ENCODE results near the gene PDE1C.
"Not testable (repeated sequence)": the region's sequence is repeated elsewhere in the genome, so short reads cannot be mapped to it uniquely, and the experiment has no call there.

PDE1C gene

GRCh38 chr7:31857172-31857571 is 213.0 kb downstream of the PDE1C start:
- ATAC-seq, result no peak
- H3K4me1 Mint-ChIP-seq, result no peaks in the 10 kb centered on the region
- H3K36me3 Mint-ChIP-seq, result no peaks in the 10 kb centered on the region
- DNase-seq (ENCODE audit: low spot score in 2 of 2), result no peak
- H3K4me3 Mint-ChIP-seq, result no peak overlapping the region
- H3K27ac Mint-ChIP-seq, result no peak overlapping the region
- H3K9me3 Mint-ChIP-seq, result peaks cover 23% of the 10 kb centered on the region

DNA sequence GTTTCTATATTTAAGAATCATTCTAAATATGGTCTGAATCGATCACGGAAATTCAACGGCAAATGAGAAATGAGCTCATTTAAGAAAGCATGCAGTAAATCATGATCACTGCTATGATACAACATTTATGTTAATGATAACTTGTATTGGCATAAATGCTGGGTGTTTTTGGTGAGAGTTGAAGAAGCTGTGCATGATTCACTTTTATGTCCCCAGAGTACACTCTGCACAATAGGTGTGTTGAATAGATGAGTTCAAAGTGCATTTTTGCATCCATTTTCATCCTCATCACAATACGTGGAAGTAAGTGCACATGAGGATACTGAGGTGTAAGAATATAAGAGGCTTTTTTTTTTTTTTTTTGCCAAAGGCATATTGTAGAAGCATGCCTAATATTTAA is 213.9 kb downstream of the PDE1C start:
- H3K9me3 Mint-ChIP-seq, result peaks cover 16% of the 10 kb centered on the region
- H3K4me3 Mint-ChIP-seq, result no peak overlapping the region
- ATAC-seq, result no peak
- H3K4me1 Mint-ChIP-seq, result no peaks in the 10 kb centered on the region
- no peak overlapping the region for H3K27ac Mint-ChIP-seq
- DNase-seq (ENCODE audit: low spot score in 2 of 2), result no peak
- no peaks in the 10 kb centered on the region for H3K36me3 Mint-ChIP-seq

- Mint-ChIP-seq H3K9me3 (peaks cover 11% of the 10 kb centered on the region), H3K27ac (no peak overlapping the region), H3K4me3 (no peak overlapping the region), H3K36me3 (no peaks in the 10 kb centered on the region), H3K4me1 (no peaks in the 10 kb centered on the region)
- no peak for DNase-seq (ENCODE audit: low spot score in 2 of 2)
- ATAC-seq, result no peak
These were observed 214.7 kb downstream of the PDE1C start for GRCh38 chr7:31855530-31855929.

DNA sequence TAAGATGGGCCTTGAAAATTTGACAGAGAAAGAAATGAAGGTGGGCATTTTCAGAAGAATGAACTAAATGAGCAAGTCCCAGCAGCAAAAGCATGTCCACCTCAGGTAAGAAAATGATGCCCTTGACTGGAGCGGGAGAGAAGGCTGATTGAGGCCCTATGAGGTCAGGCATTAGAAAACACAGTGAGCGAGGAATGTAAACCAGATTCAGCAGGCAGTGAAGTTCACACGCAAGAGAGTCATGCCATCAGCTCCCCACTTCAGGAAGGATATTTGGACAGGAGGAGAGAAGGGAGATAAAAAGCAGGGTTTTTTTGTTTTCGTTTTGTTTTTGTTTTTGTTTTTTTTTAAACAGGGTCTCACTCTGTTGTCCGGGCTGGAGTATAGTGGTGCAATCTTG is 216.8 kb downstream of the PDE1C start:
- no peak for DNase-seq (ENCODE audit: low spot score in 2 of 2)
- Mint-ChIP-seq H3K36me3 (no peaks in the 10 kb centered on the region), H3K27ac (no peak overlapping the region), H3K4me1 (no peaks in the 10 kb centered on the region), H3K4me3 (no peak overlapping the region), H3K9me3 (peaks cover 11% of the 10 kb centered on the region)
- no peak for ATAC-seq

GRCh38 chr7:31852462-31852861 is 217.7 kb downstream of the PDE1C start:
- Mint-ChIP-seq H3K36me3 (no peaks in the 10 kb centered on the region), H3K9me3 (peaks cover 6% of the 10 kb centered on the region), H3K4me3 (no peak overlapping the region), H3K4me1 (no peaks in the 10 kb centered on the region), H3K27ac (no peak overlapping the region)
- ATAC-seq, result no peak
- DNase-seq (ENCODE audit: low spot score in 2 of 2), result no peak

DNA sequence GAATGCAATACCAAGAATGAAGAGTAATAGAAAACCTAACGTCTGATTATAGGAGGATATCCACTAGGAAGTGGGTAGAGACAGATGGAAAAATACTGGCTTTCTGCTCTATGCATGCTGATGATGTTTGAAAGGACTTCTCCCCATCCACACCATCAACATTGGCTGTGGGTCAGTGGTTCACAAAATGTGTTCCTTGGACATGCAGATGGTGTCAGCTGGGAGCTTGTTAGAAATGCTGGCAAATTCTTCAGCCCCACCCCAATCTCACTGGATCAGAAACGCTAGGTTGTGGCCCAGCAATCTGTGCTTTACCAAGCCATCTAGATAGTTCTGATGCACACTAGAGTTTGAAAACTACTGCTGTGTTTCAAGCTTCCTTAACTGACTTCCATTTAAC is 219.1 kb downstream of the PDE1C start:
- Mint-ChIP-seq H3K4me3 (no peak overlapping the region), H3K27ac (no peak overlapping the region), H3K4me1 (no peaks in the 10 kb centered on the region), H3K36me3 (no peaks in the 10 kb centered on the region), H3K9me3 (peaks cover 8% of the 10 kb centered on the region)
- no peak for ATAC-seq
- no peak for DNase-seq (ENCODE audit: low spot score in 2 of 2)

DNA sequence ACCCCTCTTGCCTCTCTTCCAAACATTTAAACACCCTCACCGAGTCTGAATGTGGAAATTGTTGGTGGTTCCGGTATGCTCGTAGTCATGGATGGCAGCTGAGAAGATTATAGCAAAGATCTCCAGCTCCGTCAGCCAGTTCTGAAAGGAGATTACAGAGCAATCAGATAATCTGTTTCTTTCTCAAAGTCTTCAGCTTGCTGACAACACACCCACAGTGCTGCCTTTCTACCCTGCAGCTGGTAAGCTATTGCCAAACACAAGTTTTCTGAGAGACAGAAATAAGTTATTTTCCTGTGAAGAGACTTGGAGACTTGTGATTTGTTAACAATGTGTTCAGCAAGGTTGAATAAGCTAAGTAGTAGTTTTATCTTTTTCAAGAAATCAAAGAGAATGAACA is 219.6 kb downstream of the PDE1C start:
- ATAC-seq (no peak), DNase-seq (ENCODE audit: low spot score in 2 of 2) (no peak)
- H3K36me3 Mint-ChIP-seq, result no peaks in the 10 kb centered on the region
- H3K4me1 Mint-ChIP-seq, result no peaks in the 10 kb centered on the region
- H3K4me3 Mint-ChIP-seq, result no peak overlapping the region
- H3K27ac Mint-ChIP-seq, result no peak overlapping the region
- peaks cover 8% of the 10 kb centered on the region for H3K9me3 Mint-ChIP-seq

DNA sequence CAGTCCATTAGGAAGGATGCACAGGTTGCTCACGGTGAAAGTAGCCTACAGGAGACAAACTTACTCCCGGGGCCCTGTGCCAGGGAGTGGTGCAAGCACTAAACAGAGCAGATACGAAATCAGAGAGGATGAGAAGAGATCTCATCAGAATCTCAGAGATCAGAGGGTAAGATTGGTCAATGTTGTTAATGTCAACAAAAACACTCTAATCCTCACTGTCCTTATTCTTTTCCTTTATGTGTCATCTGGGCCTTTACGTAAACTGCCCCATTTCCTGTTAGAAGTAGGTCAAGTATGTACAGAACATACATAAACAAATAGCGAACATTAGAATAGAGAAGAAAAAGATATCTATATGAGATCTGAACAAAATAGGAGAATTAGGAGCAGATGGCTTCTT is 220.1 kb downstream of the PDE1C start:
- peaks cover 8% of the 10 kb centered on the region for H3K9me3 Mint-ChIP-seq

DNA sequence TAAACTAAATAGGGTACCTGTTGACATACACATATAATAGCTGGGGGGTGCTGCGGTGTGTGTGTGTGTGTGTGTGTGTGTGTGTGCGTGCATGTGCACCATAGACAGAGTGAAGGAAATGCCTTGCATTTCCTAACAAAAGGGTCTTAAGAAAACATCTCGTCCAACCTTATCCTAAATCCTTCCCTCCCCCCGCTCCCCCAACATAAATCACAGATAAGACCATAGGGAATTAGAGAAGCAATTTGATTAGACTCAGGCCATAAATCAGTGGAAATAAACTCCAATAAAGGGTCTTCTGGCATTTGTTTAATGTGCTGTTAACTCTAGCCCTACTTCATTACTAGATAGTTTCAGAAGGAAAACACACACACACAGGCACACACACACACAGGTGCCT is 234.7 kb downstream of the PDE1C start:
- Mint-ChIP-seq H3K4me1 (no peaks in the 10 kb centered on the region), H3K9me3 (peaks cover 12% of the 10 kb centered on the region), H3K27ac (no peak overlapping the region), H3K4me3 (no peak overlapping the region), H3K36me3 (no peaks in the 10 kb centered on the region)
- DNase-seq (ENCODE audit: low spot score in 2 of 2) (no peak), ATAC-seq (no peak)

More for the DNA sequence above, 220.1 kb downstream of the PDE1C start:
- no peak overlapping the region for H3K27ac Mint-ChIP-seq
- H3K4me1 Mint-ChIP-seq, result no peaks in the 10 kb centered on the region
- H3K4me3 Mint-ChIP-seq, result no peak overlapping the region
- H3K36me3 Mint-ChIP-seq, result no peaks in the 10 kb centered on the region
- no peak for DNase-seq (ENCODE audit: low spot score in 2 of 2)
- ATAC-seq, result no peak

DNA sequence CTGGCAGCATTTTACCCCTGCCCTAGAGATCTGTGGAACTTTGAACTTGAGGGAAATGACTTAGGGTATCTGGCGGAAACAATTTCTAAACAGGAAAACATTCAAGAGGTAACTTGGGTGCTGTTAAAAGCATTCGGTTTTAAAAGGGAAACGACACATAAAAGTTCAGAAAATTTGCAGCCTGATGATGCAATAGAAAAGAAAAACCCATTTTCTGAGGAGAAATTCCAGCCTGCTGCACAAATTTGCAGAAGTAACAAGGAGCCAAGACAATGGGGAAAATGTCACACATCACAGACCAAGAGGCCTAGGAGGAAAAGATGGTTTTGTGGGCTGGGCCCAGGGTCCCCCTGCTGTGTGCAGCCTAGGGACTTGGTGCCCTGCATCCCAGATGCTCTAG is 236.6 kb downstream of the PDE1C start:
- H3K9me3 Mint-ChIP-seq, result peaks cover 13% of the 10 kb centered on the region
- DNase-seq (ENCODE audit: low spot score in 2 of 2); H3K4me1 Mint-ChIP-seq; H3K4me3 Mint-ChIP-seq; H3K27ac Mint-ChIP-seq; H3K36me3 Mint-ChIP-seq; ATAC-seq: not testable (repeated sequence)

- H3K4me3 Mint-ChIP-seq, result no peak overlapping the region
- H3K36me3 Mint-ChIP-seq, result no peaks in the 10 kb centered on the region
- H3K4me1 Mint-ChIP-seq, result no peaks in the 10 kb centered on the region
- DNase-seq (ENCODE audit: low spot score in 2 of 2) (no peak), ATAC-seq (no peak)
- no peak overlapping the region for H3K27ac Mint-ChIP-seq
- peaks cover 24% of the 10 kb centered on the region for H3K9me3 Mint-ChIP-seq
These were observed 241.7 kb downstream of the PDE1C start for GRCh38 chr7:31828520-31828919.

GRCh38 chr7:31825576-31825975 is 244.6 kb downstream of the PDE1C start:
- DNase-seq (ENCODE audit: low spot score in 2 of 2) (no peak), ATAC-seq (no peak)

GRCh38 chr7:31819031-31819430 is 251.2 kb downstream of the PDE1C start:
- ATAC-seq, result no peak
- no peak overlapping the region for H3K4me3 Mint-ChIP-seq
- H3K9me3 Mint-ChIP-seq, result peaks cover 12% of the 10 kb centered on the region
- no peak overlapping the region for H3K27ac Mint-ChIP-seq
- no peaks in the 10 kb centered on the region for H3K4me1 Mint-ChIP-seq
- no peak for DNase-seq (ENCODE audit: low spot score in 2 of 2)
- H3K36me3 Mint-ChIP-seq, result no peaks in the 10 kb centered on the region

More at GRCh38 chr7:31825576-31825975, 244.6 kb downstream of the PDE1C start:
- peaks cover 20% of the 10 kb centered on the region for H3K9me3 Mint-ChIP-seq
- no peaks in the 10 kb centered on the region for H3K4me1 Mint-ChIP-seq
- H3K36me3 Mint-ChIP-seq, result no peaks in the 10 kb centered on the region
- H3K4me3 Mint-ChIP-seq, result no peak overlapping the region
- H3K27ac Mint-ChIP-seq, result no peak overlapping the region

DNA sequence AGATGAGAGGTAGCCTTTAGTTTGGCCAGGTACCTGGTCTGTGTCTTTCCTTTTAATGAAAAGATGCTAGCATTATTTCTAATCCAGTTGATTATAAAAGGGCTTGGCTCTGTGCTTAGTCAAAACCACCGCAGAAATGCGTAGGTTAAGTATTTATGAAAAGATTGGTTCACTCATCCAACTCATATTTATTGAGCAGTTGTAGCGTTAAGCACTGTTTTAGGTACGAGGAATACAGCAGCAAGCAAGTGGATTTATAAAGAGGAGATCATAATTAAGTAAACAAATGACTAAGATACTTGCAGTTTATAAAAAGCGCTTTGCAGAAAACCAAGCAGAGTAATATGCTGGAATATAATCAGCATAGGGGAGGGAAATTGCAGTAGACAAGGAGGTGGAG is 253.4 kb downstream of the PDE1C start:
- H3K4me3 Mint-ChIP-seq, result no peak overlapping the region
- ATAC-seq (no peak), DNase-seq (ENCODE audit: low spot score in 2 of 2) (no peak)
- peaks cover 9% of the 10 kb centered on the region for H3K9me3 Mint-ChIP-seq
- no peaks in the 10 kb centered on the region for H3K4me1 Mint-ChIP-seq
- H3K36me3 Mint-ChIP-seq, result no peaks in the 10 kb centered on the region
- H3K27ac Mint-ChIP-seq, result no peak overlapping the region

DNA sequence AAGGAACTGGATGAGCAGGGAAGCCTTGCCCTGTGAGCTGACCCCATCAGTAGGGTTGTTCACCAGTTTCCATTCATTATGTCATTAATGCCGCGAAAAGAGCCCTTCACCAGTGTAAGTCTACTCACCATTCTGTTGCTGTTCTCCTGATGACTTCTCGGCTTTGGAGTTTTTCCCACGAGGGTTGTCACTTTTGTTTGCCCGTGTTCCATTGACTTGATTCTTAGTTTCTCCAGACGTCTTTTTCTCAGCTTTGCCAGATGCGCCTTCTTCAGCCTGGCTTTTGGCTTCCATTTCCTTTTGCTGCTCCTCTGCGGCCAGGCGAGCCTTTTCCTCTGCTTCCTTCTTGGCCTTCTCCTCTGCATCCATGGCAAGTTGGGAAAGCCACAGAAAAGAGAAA is 254.4 kb downstream of the PDE1C start:
- Mint-ChIP-seq H3K36me3 (no peaks in the 10 kb centered on the region), H3K27ac (no peak overlapping the region), H3K4me1 (no peaks in the 10 kb centered on the region), H3K9me3 (peaks cover 6% of the 10 kb centered on the region), H3K4me3 (no peak overlapping the region)
- ATAC-seq, result no peak
- no peak for DNase-seq (ENCODE audit: low spot score in 2 of 2)

DNA sequence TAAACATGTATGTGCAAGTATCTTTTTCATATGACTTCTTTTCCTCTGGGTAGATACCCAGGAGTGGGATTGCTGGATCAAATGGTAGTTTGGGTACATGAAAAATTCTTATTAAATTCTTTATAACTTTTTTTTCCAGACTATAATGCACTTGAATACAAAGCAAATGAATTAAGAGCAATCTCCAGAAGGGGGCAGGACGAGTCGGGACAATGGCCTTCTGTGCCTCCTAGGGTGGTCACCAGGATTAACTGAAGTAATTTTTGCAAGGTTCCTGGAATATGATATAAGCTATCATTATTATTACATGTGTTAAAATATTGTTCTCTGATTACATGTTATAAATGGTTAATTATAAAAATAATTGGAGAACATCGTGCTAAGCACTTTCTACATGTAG is 256.0 kb downstream of the PDE1C start:
- ATAC-seq (no peak), DNase-seq (ENCODE audit: low spot score in 2 of 2) (no peak)
- no peaks in the 10 kb centered on the region for H3K4me1 Mint-ChIP-seq
- peaks cover 6% of the 10 kb centered on the region for H3K9me3 Mint-ChIP-seq
- H3K4me3 Mint-ChIP-seq, result no peak overlapping the region
- H3K27ac Mint-ChIP-seq, result no peak overlapping the region
- H3K36me3 Mint-ChIP-seq, result no peaks in the 10 kb centered on the region
